ENCODE data around the gene IQCH. TPM values are rescaled to one million over a fixed set of nuclear protein-coding genes. Genes with fewer than 3 reads are reported as not detected.

The IQCH gene
- total and polyA plus RNA-seq, 12 donors: 0.67 to 7.3 (median 2.9) TPM

DNA sequence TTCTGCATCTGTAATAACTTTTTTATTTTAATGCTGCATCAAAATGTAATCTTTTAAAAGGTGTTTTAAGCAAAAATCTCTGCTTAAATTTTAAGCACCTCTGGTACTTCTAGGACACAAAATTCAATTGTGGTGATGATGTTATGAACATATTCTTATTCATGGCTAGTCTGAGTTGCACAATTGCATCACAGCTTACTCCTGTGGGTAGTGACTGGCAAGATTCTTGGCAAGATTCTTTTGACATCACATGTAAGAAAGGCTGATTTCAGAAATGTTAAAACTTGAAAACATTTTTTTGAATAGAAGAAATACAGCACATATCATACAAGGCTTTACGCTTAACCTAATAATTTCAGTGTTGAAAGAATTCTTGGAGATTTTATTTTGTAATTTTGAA is 35.7 kb downstream of the IQCH start:
- intact Hi-C loops (cut with DNase I): no loop called here
- H3K4me3 ChIP-seq: no peak overlapping the region
- H3K36me3 ChIP-seq (replicated peaks in 1 of 2): no peaks in the 10 kb centered on the region
- WGBS, 4 donors: 96 to 100% (median 96%) methylated on average over 1 of the region's 1 CpG
- no peaks in the 10 kb centered on the region for H3K9me3 ChIP-seq (replicated peaks in 1 of 3)
- TF ChIP-seq POLR2A (IDR thresholded peaks at IDR 0.05): no peak
- TF ChIP-seq, protein P1, sequence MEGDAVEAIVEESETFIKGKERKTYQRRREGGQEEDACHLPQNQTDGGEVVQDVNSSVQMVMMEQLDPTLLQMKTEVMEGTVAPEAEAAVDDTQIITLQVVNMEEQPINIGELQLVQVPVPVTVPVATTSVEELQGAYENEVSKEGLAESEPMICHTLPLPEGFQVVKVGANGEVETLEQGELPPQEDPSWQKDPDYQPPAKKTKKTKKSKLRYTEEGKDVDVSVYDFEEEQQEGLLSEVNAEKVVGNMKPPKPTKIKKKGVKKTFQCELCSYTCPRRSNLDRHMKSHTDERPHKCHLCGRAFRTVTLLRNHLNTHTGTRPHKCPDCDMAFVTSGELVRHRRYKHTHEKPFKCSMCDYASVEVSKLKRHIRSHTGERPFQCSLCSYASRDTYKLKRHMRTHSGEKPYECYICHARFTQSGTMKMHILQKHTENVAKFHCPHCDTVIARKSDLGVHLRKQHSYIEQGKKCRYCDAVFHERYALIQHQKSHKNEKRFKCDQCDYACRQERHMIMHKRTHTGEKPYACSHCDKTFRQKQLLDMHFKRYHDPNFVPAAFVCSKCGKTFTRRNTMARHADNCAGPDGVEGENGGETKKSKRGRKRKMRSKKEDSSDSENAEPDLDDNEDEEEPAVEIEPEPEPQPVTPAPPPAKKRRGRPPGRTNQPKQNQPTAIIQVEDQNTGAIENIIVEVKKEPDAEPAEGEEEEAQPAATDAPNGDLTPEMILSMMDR (IDR thresholded peaks at IDR 0.05): no peak
- H3K27ac ChIP-seq: no peak overlapping the region
- H3K4me1 ChIP-seq (replicated peaks in 1 of 2): no peaks in the 10 kb centered on the region
- no peak for DNase-seq
- no peaks in the 10 kb centered on the region for H3K27me3 ChIP-seq

GRCh38 chr15:67296188-67296587 is 41.6 kb downstream of the IQCH start:
- TF ChIP-seq POLR2A (IDR thresholded peaks at IDR 0.05): no peak
- TF ChIP-seq, protein P1 (IDR thresholded peaks at IDR 0.05): no peak
- 94 to 98% (median 95%) methylated on average over 5 of the region's 5 CpGs for WGBS, 4 donors
- Histone ChIP-seq H3K27ac (no peak overlapping the region), H3K4me3 (no peak overlapping the region), H3K4me1 (replicated peaks in 1 of 2) (no peaks in the 10 kb centered on the region), H3K36me3 (replicated peaks in 1 of 2) (no peaks in the 10 kb centered on the region), H3K27me3 (no peaks in the 10 kb centered on the region), H3K9me3 (replicated peaks in 1 of 3) (no peaks in the 10 kb centered on the region)
- no peak for DNase-seq
- intact Hi-C loops (cut with DNase I): no loop called here

GRCh38 chr15:67296684-67297083 is 42.1 kb downstream of the IQCH start:
- H3K27ac ChIP-seq: no peak overlapping the region
- H3K4me1 ChIP-seq (replicated peaks in 1 of 2): no peaks in the 10 kb centered on the region
- no peak overlapping the region for H3K4me3 ChIP-seq
- no peaks in the 10 kb centered on the region for H3K36me3 ChIP-seq (replicated peaks in 1 of 2)
- no peak for DNase-seq
- no peaks in the 10 kb centered on the region for H3K9me3 ChIP-seq (replicated peaks in 1 of 3)
- 81 to 100% (median 91%) methylated on average over 1 of the region's 1 CpG for WGBS, 4 donors
- no peak for TF ChIP-seq POLR2A (IDR thresholded peaks at IDR 0.05)
- TF ChIP-seq, protein P1 (IDR thresholded peaks at IDR 0.05): no peak
- intact Hi-C loops (cut with DNase I): no loop called here
- no peaks in the 10 kb centered on the region for H3K27me3 ChIP-seq

DNA sequence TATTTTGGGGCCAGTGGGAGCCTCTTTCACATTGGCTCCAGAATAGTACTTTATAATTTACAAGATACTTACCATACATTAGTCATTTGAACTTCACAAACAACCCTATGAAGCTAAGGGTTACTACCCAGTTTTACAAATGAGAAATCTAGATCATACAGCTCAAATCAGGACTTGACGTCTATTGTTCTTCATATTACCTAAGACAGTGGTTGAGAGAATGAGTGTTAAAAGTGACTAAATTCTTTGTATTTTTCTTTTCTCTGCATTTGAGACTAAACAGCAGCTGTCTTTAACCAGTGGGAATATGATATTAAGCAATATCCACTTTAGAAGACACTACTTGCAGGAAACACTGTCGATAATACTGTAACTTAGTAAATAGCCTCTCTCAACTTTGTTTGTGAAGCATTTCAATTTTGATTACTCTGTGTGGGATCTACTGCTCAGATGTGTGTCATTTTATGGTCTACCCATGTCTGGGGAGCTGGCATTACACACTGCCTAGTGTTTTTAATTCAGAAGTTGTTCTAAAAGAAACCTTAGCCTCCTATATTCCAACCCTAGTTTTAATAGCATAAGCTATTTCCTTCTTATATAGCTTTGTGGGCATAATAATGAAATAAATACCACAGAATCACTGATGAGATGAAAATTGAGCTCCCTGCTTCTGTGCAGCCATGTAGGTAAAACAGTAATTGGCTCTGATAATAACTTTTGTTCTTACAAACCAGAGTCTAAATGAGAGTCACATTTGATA is 45.9 kb downstream of the IQCH start:
- WGBS, 4 donors: 84 to 93% (median 85%) methylated on average over 2 of the region's 2 CpGs
- no peaks in the 10 kb centered on the region for H3K4me1 ChIP-seq (replicated peaks in 1 of 2)
- H3K27ac ChIP-seq: no peak overlapping the region
- intact Hi-C loops (cut with DNase I): loop anchor here (5.0 to 10.0 kb wide), 2 partner anchors 356 to 358 kb away; no protein-coding TSS in a partner anchor
- no peaks in the 10 kb centered on the region for H3K36me3 ChIP-seq (replicated peaks in 1 of 2)
- no peak for DNase-seq
- H3K27me3 ChIP-seq: no peaks in the 10 kb centered on the region
- H3K9me3 ChIP-seq (replicated peaks in 1 of 3): peaks cover 0 to 5% (median 0%) of the 10 kb centered on the region in 3 donors
- no peak overlapping the region for H3K4me3 ChIP-seq
- no peak for TF ChIP-seq POLR2A (IDR thresholded peaks at IDR 0.05)
- TF ChIP-seq, protein P1 (IDR thresholded peaks at IDR 0.05): no peak
